ENCODE results near the gene TENT4A. TPM values are rescaled to one million over a fixed set of nuclear protein-coding genes. Genes with fewer than 3 reads are reported as not detected.

Gene TENT4A
- total RNA-seq, 1 experiment from 2014 or later = 29.6 TPM

- Histone ChIP-seq H3K27me3 (ENCODE audit: control insufficient read depth, insufficient read depth, low read length) (no peaks in the 10 kb centered on the region), H3K27ac (ENCODE audit: low read length) (no peak overlapping the region), H3K4me1 (ENCODE audit: control insufficient read depth, insufficient read depth, low read length) (no peaks in the 10 kb centered on the region; the same call in 1 of the 2 replicates), H3K9me3 (ENCODE audit: control insufficient read depth, insufficient read depth, low read depth, low read length) (no peaks in the 10 kb centered on the region), H3K4me3 (ENCODE audit: low read depth in 2 of 2, low read length in 2 of 2) (no peak overlapping the region), H3K36me3 (ENCODE audit: control insufficient read depth, insufficient read depth, low read length) (peaks cover 33% of the 10 kb centered on the region)
- ATAC-seq = no peak
- intact Hi-C loops (cut with micrococcal nuclease; ENCODE audit: unreplicated experiment) = loop anchor here (10.0 kb wide), 1 partner anchor 113 kb away; the partner anchor contains the start of genes NSUN2 and SRD5A1
- in situ Hi-C loops (cut with HindIII; ENCODE audit: low pct_unique_long_range_greater_than_20kb, low sequenced_read_pairs) = no loop called here
- POLR2A ChIA-PET = no interaction called here
- CTCF ChIA-PET = no interaction called here
- TF ChIP-seq SIN3A (IDR thresholded peaks at IDR 0.05; ENCODE audit: borderline replicate concordance, insufficient read depth, low read depth, low read length) = no peak
- no peak for TF ChIP-seq TCF7L2 (IDR thresholded peaks at IDR 0.05; ENCODE audit: low read depth, low read length)
- TF ChIP-seq POLR2AphosphoS5 (IDR thresholded peaks at IDR 0.05; ENCODE audit: low read depth, low read length) = no peak
- TF ChIP-seq, protein P1, sequence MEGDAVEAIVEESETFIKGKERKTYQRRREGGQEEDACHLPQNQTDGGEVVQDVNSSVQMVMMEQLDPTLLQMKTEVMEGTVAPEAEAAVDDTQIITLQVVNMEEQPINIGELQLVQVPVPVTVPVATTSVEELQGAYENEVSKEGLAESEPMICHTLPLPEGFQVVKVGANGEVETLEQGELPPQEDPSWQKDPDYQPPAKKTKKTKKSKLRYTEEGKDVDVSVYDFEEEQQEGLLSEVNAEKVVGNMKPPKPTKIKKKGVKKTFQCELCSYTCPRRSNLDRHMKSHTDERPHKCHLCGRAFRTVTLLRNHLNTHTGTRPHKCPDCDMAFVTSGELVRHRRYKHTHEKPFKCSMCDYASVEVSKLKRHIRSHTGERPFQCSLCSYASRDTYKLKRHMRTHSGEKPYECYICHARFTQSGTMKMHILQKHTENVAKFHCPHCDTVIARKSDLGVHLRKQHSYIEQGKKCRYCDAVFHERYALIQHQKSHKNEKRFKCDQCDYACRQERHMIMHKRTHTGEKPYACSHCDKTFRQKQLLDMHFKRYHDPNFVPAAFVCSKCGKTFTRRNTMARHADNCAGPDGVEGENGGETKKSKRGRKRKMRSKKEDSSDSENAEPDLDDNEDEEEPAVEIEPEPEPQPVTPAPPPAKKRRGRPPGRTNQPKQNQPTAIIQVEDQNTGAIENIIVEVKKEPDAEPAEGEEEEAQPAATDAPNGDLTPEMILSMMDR (IDR thresholded peaks at IDR 0.05) = no peak
- TF ChIP-seq REST (IDR thresholded peaks at IDR 0.05; ENCODE audit: insufficient read depth in 1 of 2, low read depth in 2 of 2, low read length in 1 of 2) = no peak
- DNase-seq (ENCODE audit: low read depth, low spot score) = no peak
- no TSS peak for BruUV-seq (replicated peaks)
Measured at GRCh38 chr5:6748142-6748541, 34.9 kb downstream of the TENT4A start.

GRCh38 chr5:6749026-6749716 lies 35.9 kb downstream of the TENT4A start:
- H3K27me3 ChIP-seq (ENCODE audit: control insufficient read depth, insufficient read depth, low read length) = no peaks in the 10 kb centered on the region
- TF ChIP-seq, protein P1 (IDR thresholded peaks at IDR 0.05) = no peak
- no peak for TF ChIP-seq SIN3A (IDR thresholded peaks at IDR 0.05; ENCODE audit: borderline replicate concordance, insufficient read depth, low read depth, low read length)
- no peak for TF ChIP-seq TCF7L2 (IDR thresholded peaks at IDR 0.05; ENCODE audit: low read depth, low read length)
- TF ChIP-seq POLR2AphosphoS5 (IDR thresholded peaks at IDR 0.05; ENCODE audit: low read depth, low read length) = no peak
- no peak for TF ChIP-seq REST (IDR thresholded peaks at IDR 0.05; ENCODE audit: insufficient read depth in 1 of 2, low read depth in 2 of 2, low read length in 1 of 2)
- ATAC-seq = no peak
- ChIA-PET POLR2A (no interaction called here), CTCF (interaction anchor here (0.6 kb wide), 1 partner anchor 124 kb away, joined by 5 read pairs; no protein-coding TSS in a partner anchor)
- H3K36me3 ChIP-seq (ENCODE audit: control insufficient read depth, insufficient read depth, low read length) = peaks cover 34% of the 10 kb centered on the region
- H3K9me3 ChIP-seq (ENCODE audit: control insufficient read depth, insufficient read depth, low read depth, low read length) = no peaks in the 10 kb centered on the region
- H3K27ac ChIP-seq (ENCODE audit: low read length) = no peak overlapping the region
- intact Hi-C loops (cut with micrococcal nuclease; ENCODE audit: unreplicated experiment) = loop anchor here (10.0 kb wide), 1 partner anchor 114 kb away; the partner anchor contains the start of genes NSUN2 and SRD5A1
- H3K4me3 ChIP-seq (ENCODE audit: low read depth in 2 of 2, low read length in 2 of 2) = no peak overlapping the region
- BruUV-seq (replicated peaks) = no TSS peak
- DNase-seq (ENCODE audit: low read depth, low spot score) = no peak
- in situ Hi-C loops (cut with HindIII; ENCODE audit: low pct_unique_long_range_greater_than_20kb, low sequenced_read_pairs) = no loop called here
- no peaks in the 10 kb centered on the region; the same call in 1 of the 2 replicates for H3K4me1 ChIP-seq (ENCODE audit: control insufficient read depth, insufficient read depth, low read length)
